ENCODE results near the gene SMO.

- TF ChIP-seq CTCF (IDR thresholded peaks at IDR 0.05), result no peak
- TF ChIP-seq EZH2 (IDR thresholded peaks at IDR 0.05), result no peak
- no peak for TF ChIP-seq EZH2phosphoT487 (IDR thresholded peaks at IDR 0.05)
These were observed 643 bp downstream of the SMO start for GRCh38 chr7:129188892-129189660.

Measured in neural progenitor cell (in vitro differentiated cells).